ENCODE data around the gene UBE2D3. TPM values are rescaled to one million over a fixed set of nuclear protein-coding genes. Genes with fewer than 3 reads are reported as not detected.
A peak's percentile ranks its signal among the peaks of the same experiment; 100 is the strongest.

The UBE2D3 gene
- total RNA-seq, 3 donors from 2014 or later, result 290 to 303 (median 293) TPM

DNA sequence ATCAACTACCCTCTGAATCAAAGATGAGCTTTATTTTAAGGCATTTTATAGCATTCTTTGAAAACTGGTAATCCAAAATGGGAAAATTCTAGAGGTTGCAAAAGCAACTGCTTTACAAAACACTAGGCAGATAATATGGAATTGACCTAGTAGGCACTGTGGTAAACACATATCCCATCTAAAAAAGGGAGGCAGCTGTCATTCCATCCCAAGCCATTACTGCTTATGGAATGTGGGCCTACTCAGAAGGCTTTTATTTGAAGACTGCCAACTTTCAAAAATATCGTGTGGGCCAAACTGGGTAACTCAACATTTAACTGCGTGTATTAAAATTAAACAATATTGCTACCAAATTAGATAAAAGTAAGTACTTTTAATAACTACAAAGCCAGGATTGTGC, 19.3 kb downstream of the UBE2D3 start:
- peaks cover 7% of the 10 kb centered on the region for H3K4me1 ChIP-seq (ENCODE audit: low read depth)
- no peaks in the 10 kb centered on the region for H3K36me3 ChIP-seq (ENCODE audit: low read depth)

DNA sequence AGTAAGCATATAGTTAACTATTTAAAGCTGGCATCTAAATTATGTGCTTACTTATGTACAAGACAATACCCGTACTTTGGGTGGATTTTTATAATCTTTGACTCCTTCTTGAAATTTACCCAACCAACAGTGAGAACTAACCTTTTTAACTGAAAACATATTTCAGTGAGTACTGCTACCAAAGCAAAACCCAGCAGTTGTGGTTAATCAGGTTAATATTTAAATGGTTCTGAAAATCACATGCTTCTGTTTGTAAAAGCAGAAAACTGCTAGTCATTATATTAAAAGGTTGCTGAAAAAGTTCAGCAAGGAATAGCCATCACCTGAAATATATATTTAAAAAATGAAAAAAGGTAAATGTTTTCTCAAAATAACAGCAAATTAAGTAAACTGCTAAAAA, 20.0 kb downstream of the UBE2D3 start:
- ATAC-seq (no peak), DNase-seq (no peak)
- no peaks in the 10 kb centered on the region for H3K9me3 ChIP-seq
- H3K4me1 ChIP-seq (ENCODE audit: low read depth), result peaks cover 7% of the 10 kb centered on the region
- intact Hi-C loops (cut with DNase I, micrococcal nuclease), result no loop called here
- H3K36me3 ChIP-seq (ENCODE audit: low read depth), result no peaks in the 10 kb centered on the region
- TF ChIP-seq, protein P1, sequence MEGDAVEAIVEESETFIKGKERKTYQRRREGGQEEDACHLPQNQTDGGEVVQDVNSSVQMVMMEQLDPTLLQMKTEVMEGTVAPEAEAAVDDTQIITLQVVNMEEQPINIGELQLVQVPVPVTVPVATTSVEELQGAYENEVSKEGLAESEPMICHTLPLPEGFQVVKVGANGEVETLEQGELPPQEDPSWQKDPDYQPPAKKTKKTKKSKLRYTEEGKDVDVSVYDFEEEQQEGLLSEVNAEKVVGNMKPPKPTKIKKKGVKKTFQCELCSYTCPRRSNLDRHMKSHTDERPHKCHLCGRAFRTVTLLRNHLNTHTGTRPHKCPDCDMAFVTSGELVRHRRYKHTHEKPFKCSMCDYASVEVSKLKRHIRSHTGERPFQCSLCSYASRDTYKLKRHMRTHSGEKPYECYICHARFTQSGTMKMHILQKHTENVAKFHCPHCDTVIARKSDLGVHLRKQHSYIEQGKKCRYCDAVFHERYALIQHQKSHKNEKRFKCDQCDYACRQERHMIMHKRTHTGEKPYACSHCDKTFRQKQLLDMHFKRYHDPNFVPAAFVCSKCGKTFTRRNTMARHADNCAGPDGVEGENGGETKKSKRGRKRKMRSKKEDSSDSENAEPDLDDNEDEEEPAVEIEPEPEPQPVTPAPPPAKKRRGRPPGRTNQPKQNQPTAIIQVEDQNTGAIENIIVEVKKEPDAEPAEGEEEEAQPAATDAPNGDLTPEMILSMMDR (IDR thresholded peaks at IDR 0.05), result no peak
- no peak overlapping the region for H3K4me3 ChIP-seq

More for the DNA sequence above, 19.3 kb downstream of the UBE2D3 start:
- TF ChIP-seq, protein P1 (IDR thresholded peaks at IDR 0.05), result no peak
- no peak for DNase-seq
- no peak for ATAC-seq
- no peaks in the 10 kb centered on the region for H3K9me3 ChIP-seq
- no peak overlapping the region for H3K4me3 ChIP-seq
- intact Hi-C loops (cut with DNase I, micrococcal nuclease), result no loop called here

DNA sequence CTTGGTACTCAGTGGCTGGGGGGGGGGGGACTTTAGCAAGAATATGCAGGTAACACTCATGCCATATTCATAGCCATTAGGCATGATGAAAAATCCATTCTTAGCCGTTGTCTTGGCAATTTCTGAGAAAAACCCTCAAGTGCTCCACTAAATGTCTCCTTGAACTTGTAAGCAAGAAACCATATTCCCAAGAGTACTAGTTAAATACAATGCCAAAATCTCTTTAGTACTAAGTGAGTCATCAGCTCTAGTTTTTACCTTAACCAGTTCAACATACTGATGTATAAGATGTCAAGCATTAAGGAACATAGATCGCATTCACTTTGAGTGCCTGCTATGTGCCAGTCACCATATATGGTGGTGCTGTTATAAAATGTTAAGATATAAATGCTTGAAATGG, 27.5 kb downstream of the UBE2D3 start:
- intact Hi-C loops (cut with DNase I, micrococcal nuclease), result no loop called here
- H3K4me3 ChIP-seq, result no peak overlapping the region
- TF ChIP-seq, protein P1 (IDR thresholded peaks at IDR 0.05), result no peak
- DNase-seq, result no peak
- no peaks in the 10 kb centered on the region for H3K9me3 ChIP-seq
- no peaks in the 10 kb centered on the region for H3K4me1 ChIP-seq (ENCODE audit: low read depth)
- ATAC-seq, result no peak
- peaks cover 13% of the 10 kb centered on the region for H3K36me3 ChIP-seq (ENCODE audit: low read depth)

DNA sequence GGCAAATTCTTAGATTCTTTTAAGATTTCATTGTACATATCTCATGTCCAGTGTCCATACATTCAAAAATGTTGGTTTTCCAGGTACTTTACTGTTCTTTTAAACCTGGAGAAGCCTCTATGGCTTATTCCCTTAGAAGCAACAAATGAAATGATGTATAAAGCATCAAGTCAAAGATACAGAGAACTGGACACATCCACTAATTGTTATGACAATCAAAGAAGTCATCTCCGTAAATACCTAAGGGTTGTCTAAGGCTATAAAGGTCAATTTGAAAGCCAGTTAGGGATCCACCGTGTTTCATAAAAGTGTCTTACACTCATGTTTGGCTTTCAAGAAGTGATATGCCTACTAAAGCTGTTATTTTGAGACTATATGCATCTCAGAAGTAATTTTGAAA, 32.4 kb downstream of the UBE2D3 start:
- ATAC-seq (no peak), DNase-seq (no peak)
- TF ChIP-seq, protein P1 (IDR thresholded peaks at IDR 0.05), result no peak
- peaks cover 1% of the 10 kb centered on the region for H3K36me3 ChIP-seq (ENCODE audit: low read depth)
- H3K4me3 ChIP-seq, result no peak overlapping the region
- no peaks in the 10 kb centered on the region for H3K4me1 ChIP-seq (ENCODE audit: low read depth)
- H3K9me3 ChIP-seq, result no peaks in the 10 kb centered on the region
- intact Hi-C loops (cut with DNase I, micrococcal nuclease), result no loop called here

DNA sequence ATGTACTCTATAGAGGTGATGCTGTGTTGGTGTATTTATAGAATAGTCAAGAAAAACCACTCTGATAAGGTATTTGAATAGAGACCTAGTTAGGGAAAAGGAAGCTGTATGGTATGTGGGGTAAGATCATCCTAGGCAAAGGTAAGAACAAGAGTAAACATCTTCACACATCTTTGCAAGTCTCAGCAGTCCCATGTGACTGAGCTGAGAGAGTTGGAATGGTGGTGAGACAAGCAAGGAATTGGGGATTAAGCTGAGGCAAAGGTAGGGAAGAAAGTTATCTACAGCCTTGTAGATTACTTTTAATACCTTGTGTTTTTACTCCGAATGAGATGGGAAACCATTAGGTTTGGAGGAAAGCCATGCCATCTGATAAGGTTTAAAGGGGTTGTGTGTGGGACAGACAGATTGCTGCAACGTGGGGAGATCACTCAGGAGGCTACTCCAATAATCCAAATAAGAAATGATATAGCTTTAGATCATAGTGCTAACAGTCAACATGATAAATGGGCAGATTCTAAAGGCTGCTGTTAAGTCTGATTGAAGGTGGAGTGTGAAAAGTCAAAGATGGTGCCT, 34.9 kb downstream of the UBE2D3 start:
- H3K36me3 ChIP-seq (ENCODE audit: low read depth), result no peaks in the 10 kb centered on the region
- TF ChIP-seq, protein P1 (IDR thresholded peaks at IDR 0.05), result no peak
- H3K4me3 ChIP-seq, result no peak overlapping the region
- intact Hi-C loops (cut with DNase I, micrococcal nuclease), result no loop called here
- ATAC-seq (peak; percentile 27), DNase-seq (no peak)
- no peaks in the 10 kb centered on the region for H3K9me3 ChIP-seq
- H3K4me1 ChIP-seq (ENCODE audit: low read depth), result no peaks in the 10 kb centered on the region
